ENCODE measurements around the gene KIAA0513.

KIAA0513 gene

DNA sequence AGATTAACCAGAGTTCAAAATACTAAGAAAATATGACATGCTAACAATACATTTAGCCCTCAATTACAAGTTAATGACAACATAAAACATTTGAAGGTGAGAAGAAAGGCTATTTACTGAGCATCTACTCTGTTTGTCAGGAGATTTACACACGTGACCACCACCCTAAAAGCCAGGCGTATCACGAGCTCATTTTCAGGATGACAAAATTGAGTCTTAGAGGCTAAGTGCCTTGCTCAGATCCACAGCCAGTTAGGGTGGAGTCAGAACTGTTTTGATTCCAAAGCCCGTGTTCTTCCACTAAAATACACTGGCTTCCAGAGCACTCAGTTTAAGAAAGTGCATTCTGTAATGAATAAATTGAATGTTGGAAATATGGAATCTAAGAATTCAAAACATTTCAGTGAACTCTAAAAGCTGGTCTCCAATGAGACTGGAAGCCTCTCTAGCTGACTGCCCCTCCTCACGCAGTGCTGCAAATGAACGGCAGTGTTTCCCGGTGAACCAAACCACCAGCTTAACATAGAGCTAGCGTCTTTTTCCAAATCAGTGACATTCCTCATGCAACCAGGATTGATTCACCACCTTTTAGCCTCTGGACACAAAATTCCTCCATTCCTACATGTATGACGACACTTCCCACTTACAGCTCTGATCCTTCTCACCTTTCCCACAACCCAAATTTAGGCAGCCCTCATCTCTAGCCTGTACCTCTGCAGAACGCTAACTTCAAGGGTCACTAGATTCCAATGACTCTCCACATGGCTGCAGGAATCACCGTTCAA is 22.1 kb upstream of the KIAA0513 start:
- DNase-seq: no peak

- no peak for DNase-seq
Measured at GRCh38 chr16:85006639-85007038, 21.0 kb upstream of the KIAA0513 start.

DNA sequence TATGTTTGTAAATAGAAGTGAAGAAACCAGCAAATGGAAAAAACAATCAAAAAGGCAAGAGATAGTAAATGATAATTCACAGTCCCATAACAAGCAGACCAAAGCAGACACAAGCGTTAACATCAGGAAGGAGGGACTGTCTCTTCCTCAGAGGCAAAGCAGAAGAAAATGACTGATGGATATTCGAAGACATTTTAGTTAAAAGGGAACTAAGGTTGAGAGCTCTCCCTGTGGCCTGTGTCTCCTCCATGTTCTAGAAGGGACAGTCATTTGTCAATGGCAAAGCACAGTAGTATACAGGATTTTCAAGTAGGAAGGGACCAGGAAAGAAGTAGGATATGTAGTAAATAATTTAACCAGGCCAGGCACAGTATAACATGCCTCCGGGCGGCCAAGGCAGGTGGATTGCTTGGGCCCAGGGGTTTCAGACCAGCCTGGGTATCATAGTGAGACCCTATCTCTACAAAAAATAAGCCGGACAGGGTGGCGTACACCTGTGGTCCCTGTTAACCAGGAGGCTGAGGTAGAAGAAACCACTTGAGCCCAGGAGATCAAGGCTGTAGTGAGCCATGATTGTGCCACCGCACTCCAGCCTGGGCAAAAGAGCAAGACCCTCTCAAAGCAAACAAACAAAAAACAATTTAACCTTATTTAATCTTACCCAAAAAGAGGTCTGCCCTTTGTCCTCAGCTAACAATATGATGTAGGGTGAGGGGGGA is 19.9 kb upstream of the KIAA0513 start:
- no peak for DNase-seq

- no peak for DNase-seq
Measured at GRCh38 chr16:85008271-85008670, 19.3 kb upstream of the KIAA0513 start.

- DNase-seq: no peak
Measured at GRCh38 chr16:85010446-85010930, 17.1 kb upstream of the KIAA0513 start.

- peak; percentile 51 for DNase-seq
Measured at GRCh38 chr16:85010931-85011845, 16.4 kb upstream of the KIAA0513 start, which contains the start of gene ZDHHC7. ZDHHC7 (minus strand) TSS chr16:85011535; CDS start chr16:84990618, 20,917 bp downstream.

- DNase-seq: no peak
Measured at GRCh38 chr16:85011846-85012284, 15.7 kb upstream of the KIAA0513 start.

DNA sequence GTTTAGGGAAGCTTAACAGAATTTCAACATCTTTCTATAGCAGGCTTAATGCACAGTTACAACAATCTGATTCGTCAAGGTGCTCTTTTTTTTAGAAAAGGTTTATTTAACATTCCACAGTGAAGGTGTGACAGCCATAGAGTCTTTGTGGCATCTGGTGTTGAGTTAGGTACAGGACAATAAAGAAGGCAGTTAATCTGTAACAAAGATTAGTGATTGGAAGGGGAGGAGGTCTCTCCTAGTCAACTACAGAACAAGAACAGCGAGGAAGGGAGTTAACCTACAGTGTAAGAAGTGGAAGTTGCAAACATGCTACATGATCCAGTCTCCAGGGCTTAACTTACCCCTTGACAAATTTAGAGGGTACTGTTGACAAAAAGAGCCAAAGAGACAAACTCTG is 13.3 kb upstream of the KIAA0513 start:
- DNase-seq: no peak

DNA sequence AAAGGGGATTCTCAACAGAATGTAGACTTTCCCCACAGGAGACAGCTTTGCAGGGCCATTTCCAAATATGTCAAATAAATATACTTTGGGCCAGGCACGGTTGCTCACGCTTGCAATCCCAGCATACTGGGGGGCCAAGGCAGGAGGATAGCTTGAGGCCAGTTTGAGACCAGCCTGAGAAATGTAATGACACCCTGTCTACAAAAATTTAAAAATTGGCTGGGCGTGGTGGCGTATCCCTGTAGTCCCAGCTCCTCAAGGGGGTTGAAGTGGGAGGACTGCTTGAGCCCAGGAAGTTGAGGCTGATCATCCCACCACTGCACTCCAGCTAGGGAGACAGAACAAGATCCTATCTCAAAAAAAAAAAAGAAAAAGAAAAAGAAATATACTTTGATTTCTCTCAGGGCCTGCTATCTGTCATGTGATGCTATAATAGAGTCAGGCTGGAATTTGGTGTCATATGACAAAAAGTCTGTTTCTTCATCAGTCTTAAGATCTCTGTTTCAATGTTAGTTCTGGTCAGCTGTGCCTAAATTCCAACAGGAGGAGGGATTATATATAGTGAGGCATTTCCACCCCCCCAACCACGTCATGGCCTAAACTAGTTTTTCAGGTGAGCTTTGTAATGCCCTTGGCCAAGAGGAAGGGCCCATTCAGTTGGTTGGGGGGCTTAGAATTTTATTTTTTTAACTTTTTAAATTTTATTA is 12.0 kb upstream of the KIAA0513 start:
- DNase-seq: no peak

DNA sequence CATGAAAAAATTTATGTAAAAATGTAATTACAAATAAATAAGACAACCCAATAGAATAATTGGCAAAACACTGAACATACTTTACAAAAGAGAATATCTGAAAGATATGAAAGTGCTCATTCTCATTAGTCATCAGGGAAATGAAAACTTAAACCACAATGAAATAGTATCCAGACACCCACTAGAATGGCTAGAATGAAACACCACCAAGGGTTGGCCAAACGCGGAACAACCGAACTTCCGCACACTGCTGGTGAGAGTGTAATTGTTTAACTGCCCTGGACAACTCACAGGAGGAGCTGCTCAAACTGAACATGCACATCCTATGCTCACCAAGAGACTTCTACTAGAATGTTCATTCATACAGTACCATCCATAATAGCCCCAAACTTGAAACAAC is 10.4 kb upstream of the KIAA0513 start:
- no peak for DNase-seq

- no peak for DNase-seq
Measured at GRCh38 chr16:85017633-85018032, 10.0 kb upstream of the KIAA0513 start.

GRCh38 chr16:85018529-85019236 is 8.9 kb upstream of the KIAA0513 start:
- no peak for DNase-seq

- DNase-seq: no peak
Measured at GRCh38 chr16:85019659-85020245, 7.8 kb upstream of the KIAA0513 start.

- no peak for DNase-seq
Measured at GRCh38 chr16:85025781-85026653, 1.6 kb upstream of the KIAA0513 start.

DNA sequence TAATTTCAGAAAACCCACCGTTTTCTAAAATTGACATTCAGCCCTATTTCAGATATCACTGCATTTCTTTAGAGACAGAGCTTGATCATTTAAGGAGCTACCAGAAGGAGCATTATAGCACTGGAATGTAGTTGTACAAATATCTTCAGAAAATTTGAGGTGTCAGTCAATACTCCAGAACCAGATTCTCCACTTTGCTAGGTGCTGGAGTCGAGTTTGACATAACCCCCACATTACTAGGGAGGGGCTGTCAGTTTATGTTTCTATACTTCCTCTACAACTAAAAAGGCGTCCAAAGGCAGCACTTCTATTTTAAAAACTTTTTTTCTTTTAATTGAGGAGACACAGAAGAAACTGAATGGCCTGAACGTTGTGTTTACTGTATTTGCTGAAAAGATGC is 892 bp upstream of the KIAA0513 start:
- no peak for DNase-seq

- DNase-seq: no peak
Measured at GRCh38 chr16:85027958-85028684, 526 bp downstream of the KIAA0513 start.

DNA sequence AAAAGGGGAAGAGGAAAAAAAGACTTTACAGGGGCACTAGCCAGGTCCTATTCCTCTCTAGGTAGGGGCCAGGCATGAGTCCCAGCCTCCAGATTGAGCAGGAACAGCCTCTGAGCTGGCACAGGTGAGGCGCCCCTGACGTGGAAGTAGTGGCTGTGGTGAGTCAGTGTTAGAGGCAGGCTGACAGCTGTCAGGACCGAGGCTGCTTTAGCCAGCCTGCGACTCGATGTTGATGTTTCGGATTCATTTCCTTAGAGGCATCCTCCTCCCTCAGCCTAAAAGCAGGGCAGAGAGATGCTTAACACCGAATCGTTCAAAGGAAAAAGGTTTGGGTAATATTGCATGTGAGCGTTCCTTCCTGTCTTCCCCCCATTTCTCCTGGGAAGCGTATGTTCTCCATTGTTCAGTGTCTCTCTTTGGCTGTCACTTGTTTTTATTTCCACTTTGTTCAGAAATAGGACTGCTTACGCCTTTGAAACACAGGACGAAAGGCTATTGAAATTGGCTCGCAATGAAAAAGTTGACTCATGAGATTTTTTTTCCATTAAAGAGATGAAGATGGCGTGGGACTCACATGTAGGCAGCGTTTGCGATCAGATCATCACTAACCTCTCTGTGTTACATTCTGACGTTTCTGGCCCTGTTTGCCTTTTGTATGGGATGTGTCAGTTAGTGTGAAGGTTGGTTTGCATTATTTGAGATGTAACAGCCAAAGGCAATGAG is 1.3 kb downstream of the KIAA0513 start:
- no peak for DNase-seq

DNA sequence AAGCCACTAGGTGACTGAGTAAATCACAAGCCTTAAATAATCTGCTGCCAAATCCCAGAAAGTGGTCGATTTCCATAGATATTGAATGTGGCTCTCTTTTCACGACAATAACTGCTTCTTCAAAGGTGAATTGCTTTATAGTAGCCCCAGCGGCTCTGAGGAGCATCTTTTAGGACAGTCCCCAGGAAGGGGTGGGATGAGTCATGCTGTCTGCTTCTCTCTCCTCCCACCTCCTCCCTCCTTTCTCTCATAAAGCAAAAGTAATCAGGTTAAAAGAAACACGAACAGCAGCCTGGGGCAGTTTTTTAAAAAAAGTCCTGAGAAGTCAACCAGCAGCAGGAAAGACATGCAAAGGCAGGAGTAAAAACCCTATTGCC is 1.8 kb downstream of the KIAA0513 start:
- no peak for DNase-seq

DNA sequence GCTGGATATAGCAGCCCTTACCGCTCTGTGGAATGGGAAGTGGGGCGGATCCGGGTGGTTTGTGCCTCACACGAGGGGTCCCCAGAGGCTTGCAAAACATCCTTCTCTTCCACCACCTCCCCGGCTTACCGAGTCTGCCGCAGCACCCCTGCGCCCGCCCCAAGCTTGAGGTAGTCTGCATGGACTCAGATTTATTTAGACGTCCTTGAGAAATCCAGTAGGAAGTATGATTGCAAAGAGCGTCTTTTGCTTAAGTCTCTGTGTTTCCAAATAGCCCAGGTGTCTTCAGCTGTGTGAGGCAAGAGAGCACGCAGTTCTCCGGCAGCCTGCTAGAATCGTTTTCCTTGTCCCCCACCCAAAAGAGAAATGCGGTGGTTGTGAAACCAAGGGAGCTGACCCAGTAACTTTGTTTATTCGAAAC is 2.4 kb downstream of the KIAA0513 start:
- DNase-seq: no peak
